H1 (cell line): Measurements from ENCODE around the gene SPOCK1. TPM values are rescaled to one million over a fixed set of nuclear protein-coding genes. Genes with fewer than 3 reads are reported as not detected.

Source experiments
- CTCF ChIA-PET: fragments of 300-600 bp; sonication (Branson Sonifier 250); formaldehyde crosslinking; loops from one replicate; lab custom pipeline; 2021; ENCODE audit not compliant: partially characterized antibody; lab: Charles Lee
- POLR2A ChIA-PET: fragments of 300-600 bp; sonication (Branson Sonifier 250); formaldehyde crosslinking; loops from one replicate; lab custom pipeline; 2021; ENCODE audit warnings: inconsistent platforms; ENCODE audit not compliant: partially characterized antibody; lab: Charles Lee
- DNase-seq, 2 experiments: peaks; one replicate each; pipeline versions ENCODE4 v3.0.0 to v3.0.0-alpha.2; 2010 to 2022; ENCODE audit warnings: low spot score in 2 of 2, low read depth in 1 of 2, mixed read lengths in 1 of 2
- FAIRE-seq: peaks from 2 replicates; lab custom pipeline; 2011; peaks lifted over from hg19 to GRCh38; lab: Jason Lieb, UNC
- H2AFZ ChIP-seq: 2 replicates; pipeline ENCODE4 v1.8.1; 2012; ENCODE audit warnings: low read length, inconsistent platforms
- H2AK5ac ChIP-seq: 2 replicates; pipeline ENCODE4 v1.6.1; 2013; ENCODE audit warnings: low read depth, low read length
- H2BK120ac ChIP-seq: replicated peaks from 2 replicates; pipeline ENCODE3; 2013; ENCODE audit warnings: low read depth, low read length, inconsistent platforms
- H2BK12ac ChIP-seq: 2 replicates; pipeline ENCODE4 v1.6.1; 2013; ENCODE audit warnings: low read depth, low read length
- H2BK15ac ChIP-seq: 2 replicates; pipeline ENCODE4 v1.6.1; 2013; ENCODE audit warnings: low read length
- H2BK20ac ChIP-seq: 2 replicates; pipeline ENCODE4 v1.6.1; 2013; ENCODE audit warnings: low read length
- H2BK5ac ChIP-seq: 2 replicates; pipeline ENCODE4 v1.6.1; 2013; ENCODE audit warnings: low read depth, low read length
- H3K14ac ChIP-seq: 2 replicates; pipeline ENCODE4 v1.6.1; 2013; ENCODE audit warnings: inconsistent platforms; ENCODE audit not compliant: insufficient read length
- H3K18ac ChIP-seq: 2 replicates; pipeline ENCODE4 v1.6.1; 2013; ENCODE audit warnings: low read length; ENCODE audit errors: extremely low read depth
- H3K23ac ChIP-seq: 2 replicates; pipeline ENCODE4 v1.6.1; 2013; ENCODE audit warnings: inconsistent platforms; ENCODE audit not compliant: insufficient read length
- H3K23me2 ChIP-seq: 2 replicates; pipeline ENCODE4 v1.6.1; 2013; ENCODE audit warnings: low read depth, low read length
- H3K27ac ChIP-seq: 2 replicates; pipeline ENCODE4 v1.6.1; 2011; ENCODE audit warnings: low read depth, low read length, inconsistent platforms
- H3K27me3 ChIP-seq, 4 experiments: replicated peaks in 1 of 4; 1 replicate in 1 of 4; 2 replicates in 3 of 4; pipeline versions ENCODE4 v1.6.1 to v1.8.1; 2011 to 2013; ENCODE audit warnings: low read length in 3 of 4, mild to moderate bottlenecking in 3 of 4, inconsistent platforms in 2 of 4, mixed read lengths in 2 of 4, moderate library complexity in 1 of 4; ENCODE audit not compliant: control insufficient read depth in 3 of 4, insufficient read depth in 3 of 4; ENCODE audit errors: extremely low read depth in 1 of 4
- H3K36me3 ChIP-seq, 4 experiments: 2 replicates each; pipeline versions ENCODE4 v1.6.1 to v1.8.1; 2011 to 2013; ENCODE audit warnings: mild to moderate bottlenecking in 4 of 4, low read length in 3 of 4, moderate library complexity in 2 of 4, control low read depth in 1 of 4, inconsistent platforms in 1 of 4; ENCODE audit not compliant: insufficient read depth in 4 of 4, control insufficient read depth in 2 of 4
- H3K4ac ChIP-seq: replicated peaks from 2 replicates; pipeline ENCODE3; 2013; ENCODE audit warnings: low read length, low read depth, mixed read lengths, inconsistent platforms; ENCODE audit not compliant: insufficient read length
- H3K4me1 ChIP-seq, 4 experiments: replicated peaks in 1 of 4; 1 replicate in 1 of 4; 2 replicates in 3 of 4; pipeline versions ENCODE4 v1.6.1 to v1.8.1; 2011 to 2013; ENCODE audit warnings: low read length in 3 of 4, inconsistent platforms in 2 of 4, mixed read lengths in 1 of 4; ENCODE audit not compliant: insufficient read depth in 4 of 4, control insufficient read depth in 3 of 4
- H3K4me2 ChIP-seq, 2 experiments: 2 replicates each; pipeline versions ENCODE4 v1.6.1 to v1.8.1; 2011 to 2013; ENCODE audit warnings: low read depth in 2 of 2, low read length in 2 of 2, control low read depth in 1 of 2, inconsistent platforms in 1 of 2, mild to moderate bottlenecking in 1 of 2; ENCODE audit not compliant: insufficient read depth in 1 of 2
- H3K4me3 ChIP-seq, 4 experiments: fragments of 200-600, 300-600 bp in 1 of 4; sonication (generic), shearing (Covaris generic), sonication (Bioruptor Twin) in 1 of 4; 2 replicates each; pipeline versions ENCODE4 v1.5.1 to v1.8.1; 2011 to 2016; ENCODE audit warnings: low read length in 4 of 4, low read depth in 3 of 4, control low read depth in 2 of 4, inconsistent platforms in 2 of 4, mild to moderate bottlenecking in 2 of 4, mixed read lengths in 1 of 4, moderate library complexity in 1 of 4; ENCODE audit not compliant: insufficient read depth in 2 of 4; ENCODE audit errors: extremely low read depth in 1 of 4
- H3K56ac ChIP-seq: replicated peaks from 2 replicates; pipeline ENCODE3; 2013; ENCODE audit warnings: low read depth, mild to moderate bottlenecking, mixed read lengths, low read length, inconsistent platforms; ENCODE audit not compliant: insufficient read length
- H3K79me1 ChIP-seq: 2 replicates; pipeline ENCODE4 v1.6.1; 2013; ENCODE audit warnings: low read depth, low read length, control low read depth
- H3K79me2 ChIP-seq, 2 experiments: 2 replicates each; pipeline versions ENCODE4 v1.6.1 to v1.8.1; 2012 to 2013; ENCODE audit warnings: low read length in 2 of 2, mild to moderate bottlenecking in 2 of 2, inconsistent platforms in 1 of 2; ENCODE audit not compliant: insufficient read depth in 2 of 2, control insufficient read depth in 1 of 2
- H3K9ac ChIP-seq, 4 experiments: replicated peaks in 1 of 4; 1 replicate in 1 of 4; 2 replicates in 3 of 4; pipeline versions ENCODE4 v1.6.1 to v1.8.1; 2011 to 2013; ENCODE audit warnings: low read depth in 3 of 4, low read length in 3 of 4, control low read depth in 2 of 4, mild to moderate bottlenecking in 2 of 4, moderate library complexity in 2 of 4, inconsistent platforms in 1 of 4; ENCODE audit errors: extremely low read depth in 1 of 4
- H3K9me3 ChIP-seq, 2 experiments: 2 replicates each; pipeline versions ENCODE4 v1.6.1 to v1.8.1; 2012 to 2013; ENCODE audit warnings: mild to moderate bottlenecking in 2 of 2, moderate library complexity in 2 of 2, control low read depth in 1 of 2, inconsistent platforms in 1 of 2, low read depth in 1 of 2, low read length in 1 of 2, mixed read lengths in 1 of 2; ENCODE audit not compliant: insufficient read depth in 2 of 2
- H4K20me1 ChIP-seq, 2 experiments: replicated peaks in 1 of 2; 2 replicates each; pipeline versions ENCODE3 to v1.8.1; 2011 to 2013; ENCODE audit warnings: inconsistent platforms in 2 of 2, low read length in 2 of 2, mild to moderate bottlenecking in 1 of 2; ENCODE audit not compliant: insufficient read depth in 2 of 2, control insufficient read depth in 1 of 2
- H4K5ac ChIP-seq: 2 replicates; pipeline ENCODE4 v1.6.1; 2013; ENCODE audit warnings: low read length, low read depth, mixed read lengths, inconsistent platforms; ENCODE audit not compliant: insufficient read length
- H4K8ac ChIP-seq: 2 replicates; pipeline ENCODE4 v1.8.0; 2013; ENCODE audit warnings: mild to moderate bottlenecking, moderate library complexity, low read length, inconsistent platforms; ENCODE audit not compliant: insufficient read depth; ENCODE audit errors: extremely low read depth
- H4K91ac ChIP-seq: replicated peaks from 2 replicates; pipeline ENCODE3; 2013; ENCODE audit warnings: low read length, mixed read lengths, inconsistent platforms; ENCODE audit not compliant: insufficient read length
- EZH2 ChIP-seq: fragments of 200-600 bp; sonication (generic); IDR thresholded peaks from 2 replicates; pipeline ENCODE4 v1.7.1; 2012; ENCODE audit warnings: low read depth, mild to moderate bottlenecking, moderate library complexity, low read length, inconsistent platforms; ENCODE audit not compliant: severe bottlenecking
- HDAC6 ChIP-seq: IDR thresholded peaks from one replicate; pipeline ENCODE4 v1.7.1; 2012; ENCODE audit warnings: low read depth, mild to moderate bottlenecking, inconsistent platforms, low read length, moderate library complexity
- SAP30 ChIP-seq: fragments of 300-600 bp; sonication (generic); IDR thresholded peaks from 2 replicates; pipeline ENCODE4 v1.7.1; 2012; ENCODE audit warnings: low read length, moderate library complexity, mild to moderate bottlenecking, inconsistent platforms; ENCODE audit not compliant: insufficient read depth, insufficient replicate concordance
- TBP ChIP-seq: IDR thresholded peaks from 2 replicates; pipeline ENCODE4 v1.6.1; 2011; ENCODE audit warnings: low read depth, low read length, improper control_type of control experiment
- YY1 ChIP-seq: IDR thresholded peaks from 2 replicates; pipeline ENCODE4 v1.6.1; 2011; ENCODE audit warnings: low read depth, mild to moderate bottlenecking, low read length
- ZNF274 ChIP-seq: IDR thresholded peaks from 2 replicates; pipeline ENCODE4 v1.7.0; 2012; ENCODE audit warnings: low read length, borderline replicate concordance; ENCODE audit errors: extremely low read depth
- WGBS, 2 experiments: shearing (Covaris generic) in 1 of 2; methylation state at CpG; one replicate each; pipeline versions ENCODE4 v1.1.6 to v1.1.7; 2013 to 2015; ENCODE audit warnings: low lambda C conversion rate in 2 of 2, mixed read lengths in 2 of 2, inconsistent platforms in 1 of 2, low coverage in 1 of 2, missing lambda C conversion rate in 1 of 2; ENCODE audit not compliant: insufficient replicate concordance in 2 of 2, insufficient coverage in 1 of 2, insufficient read length in 1 of 2; ENCODE audit errors: extremely low coverage in 1 of 2, missing lambda C conversion rate in 1 of 2; 5-methylcytosine and 5-hydroxymethylcytosine counted together
- polyA plus RNA-seq, 7 experiments: library from polyadenylated mRNA; depleted of rRNA in 3 of 7; stranded (reverse) in 5 of 7; unstranded in 2 of 7; fragments of >200 nt in 5 of 7; fragments of 200-250 nt in 2 of 7; gene quantifications; 1 replicate in 5 of 7; 2 replicates in 1 of 7; 4 replicates in 1 of 7; pipeline versions ENCODE4 v1.2.1 to v1.2.3, GENCODE V29; 2011 to 2013; ENCODE audit warnings: missing spikeins in 2 of 7, mixed read lengths in 2 of 7
- total RNA-seq: library from RNA; stranded (reverse); fragmentation: NEBNext Ultra II Directional; extraction: Animal tissue kit (Norgen Biotek cat#: 25700); gene quantifications from 2 replicates; pipeline ENCODE4 v1.2.1, GENCODE V29; 2021
- TF ChIP-seq, protein P1 (sequence below): IDR thresholded peaks from 2 replicates; pipeline ENCODE4 v1.6.1; 2012; ENCODE audit warnings: low read length, inconsistent platforms

The SPOCK1 gene
- total and polyA plus RNA-seq, 2 of the 8 experiments (the other 6 are each of a cell fraction or from before 2014, with no cell fraction given) = 6.9 to 18.1 TPM

DNA sequence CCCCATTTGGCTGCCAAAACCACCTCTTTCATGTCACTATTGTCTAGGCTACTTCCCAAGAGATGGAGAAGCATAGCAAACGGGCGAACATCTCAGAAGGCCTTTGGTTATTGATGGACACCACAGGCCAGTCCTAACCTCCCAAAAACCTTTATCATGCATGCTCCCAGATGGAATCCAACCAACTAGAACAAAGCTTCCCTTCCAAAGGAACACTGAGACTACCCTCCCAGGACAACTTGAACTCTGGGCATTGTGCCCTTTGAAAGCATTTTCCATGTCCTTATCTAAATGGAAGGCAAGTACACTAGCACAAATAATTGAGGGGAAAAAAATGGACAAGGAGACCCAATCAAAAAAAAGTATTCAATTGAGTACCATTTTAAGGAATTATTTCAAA, 65.6 kb downstream of the SPOCK1 start:
- TF ChIP-seq HDAC6 (no peak), EZH2 (no peak), YY1 (no peak), SAP30 (no peak), TBP (no peak), ZNF274 (no peak)
- TF ChIP-seq, protein P1, sequence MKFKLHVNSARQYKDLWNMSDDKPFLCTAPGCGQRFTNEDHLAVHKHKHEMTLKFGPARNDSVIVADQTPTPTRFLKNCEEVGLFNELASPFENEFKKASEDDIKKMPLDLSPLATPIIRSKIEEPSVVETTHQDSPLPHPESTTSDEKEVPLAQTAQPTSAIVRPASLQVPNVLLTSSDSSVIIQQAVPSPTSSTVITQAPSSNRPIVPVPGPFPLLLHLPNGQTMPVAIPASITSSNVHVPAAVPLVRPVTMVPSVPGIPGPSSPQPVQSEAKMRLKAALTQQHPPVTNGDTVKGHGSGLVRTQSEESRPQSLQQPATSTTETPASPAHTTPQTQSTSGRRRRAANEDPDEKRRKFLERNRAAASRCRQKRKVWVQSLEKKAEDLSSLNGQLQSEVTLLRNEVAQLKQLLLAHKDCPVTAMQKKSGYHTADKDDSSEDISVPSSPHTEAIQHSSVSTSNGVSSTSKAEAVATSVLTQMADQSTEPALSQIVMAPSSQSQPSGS = no peak
- no peak overlapping the region for H3K4me3 ChIP-seq
- DNase-seq (no peak), FAIRE-seq (no peak)
- POLR2A ChIA-PET = no interaction called here
- 92% methylated on average over 2 of the region's 2 CpGs; no CpG with 5 or more reads in 1 of the 2 experiments for WGBS, 2 experiments
- H3K9ac ChIP-seq = no peak overlapping the region
- no peak overlapping the region for H3K4me2 ChIP-seq
- H3K18ac ChIP-seq = no peak overlapping the region
- no peak overlapping the region for H3K56ac ChIP-seq
- H3K79me2 ChIP-seq = no peaks in the 10 kb centered on the region
- no peak overlapping the region for H2BK15ac ChIP-seq
- no peak overlapping the region for H4K5ac ChIP-seq
- no peaks in the 10 kb centered on the region for H3K36me3 ChIP-seq
- H2BK12ac ChIP-seq = no peak overlapping the region
- H3K23ac ChIP-seq = no peak overlapping the region
- H2BK5ac ChIP-seq = no peak overlapping the region
- H2AFZ ChIP-seq = no peak overlapping the region
- H2BK120ac ChIP-seq = no peak overlapping the region
- H3K79me1 ChIP-seq = no peaks in the 10 kb centered on the region
- no peaks in the 10 kb centered on the region for H3K27me3 ChIP-seq
- CTCF ChIA-PET = no interaction called here
- no peak overlapping the region for H3K14ac ChIP-seq
- H2BK20ac ChIP-seq = no peak overlapping the region
- H2AK5ac ChIP-seq = no peak overlapping the region
- H4K20me1 ChIP-seq = no peaks in the 10 kb centered on the region
- no peaks in the 10 kb centered on the region; a peak in 1 of 4 replicates for H3K9me3 ChIP-seq
- no peak overlapping the region for H3K27ac ChIP-seq
- H3K4me1 ChIP-seq = no peaks in the 10 kb centered on the region
- H4K91ac ChIP-seq = no peak overlapping the region
- no peaks in the 10 kb centered on the region for H3K23me2 ChIP-seq
- H3K4ac ChIP-seq = no peak overlapping the region
- H4K8ac ChIP-seq = no peak overlapping the region
